Activated CD4-positive, alpha-beta memory T cell treated with anti-CD3 and anti-CD28 coated beads for 36 hours (primary cell): Measurements from ENCODE around the gene PPP2R2D. TPM values are rescaled to one million over a fixed set of nuclear protein-coding genes. Genes with fewer than 3 reads are reported as not detected.
"Not testable (repeated sequence)": the region's sequence is repeated elsewhere in the genome, so short reads cannot be mapped to it uniquely, and the experiment has no call there.

ENCODE experiments used
- CTCF ChIA-PET: fragments of 350-600 bp; sonication (Branson Sonifier 250); formaldehyde crosslinking; loops from one replicate; lab custom pipeline; 2021; ENCODE audit warnings: antibody characterized with exemption, inconsistent platforms; lab: Charles Lee
- POLR2A ChIA-PET: fragments of 350-600 bp; sonication (Branson Sonifier 250); formaldehyde crosslinking; loops from one replicate; lab custom pipeline; 2021; ENCODE audit warnings: antibody characterized with exemption; lab: Charles Lee
- DNase-seq: peaks from one replicate; pipeline ENCODE4 v3.0.0-alpha.2; 2020
- H3K27ac Mint-ChIP-seq: one replicate; pipeline ENCODE4 v1.8.0; 2021; ENCODE audit warnings: mixed read lengths
- H3K27me3 Mint-ChIP-seq: one replicate; pipeline ENCODE4 v1.8.0; 2021; ENCODE audit warnings: mixed read lengths
- H3K36me3 Mint-ChIP-seq: one replicate; pipeline ENCODE4 v1.8.0; 2021; ENCODE audit warnings: mixed read lengths
- H3K4me1 Mint-ChIP-seq: one replicate; pipeline ENCODE4 v1.8.0; 2021; ENCODE audit warnings: low read depth, mixed read lengths
- H3K4me3 Mint-ChIP-seq: one replicate; pipeline ENCODE4 v1.8.0; 2021; ENCODE audit warnings: mild to moderate bottlenecking, mixed read lengths
- H3K9me3 Mint-ChIP-seq: one replicate; pipeline ENCODE4 v1.8.0; 2021; ENCODE audit warnings: mixed read lengths
- intact Hi-C: fragments of 100-400 bp; cut with micrococcal nuclease; formaldehyde crosslinking; loops from one replicate; pipeline ENCODE4 v1.15.1; 2023
- total RNA-seq, 2 experiments: library from RNA; stranded (reverse); gene quantifications; one replicate each; pipeline ENCODE4 v1.2.3, GENCODE V29; 2021

Gene PPP2R2D
- total RNA-seq, 2 experiments from 2014 or later, result 31.9 to 32.3 TPM

- POLR2A ChIA-PET, DNase-seq, intact Hi-C loops, H3K4me3 Mint-ChIP-seq, H3K36me3 Mint-ChIP-seq, H3K9me3 Mint-ChIP-seq, H3K4me1 Mint-ChIP-seq, H3K27me3 Mint-ChIP-seq, H3K27ac Mint-ChIP-seq: not testable (repeated sequence)
- CTCF ChIA-PET, result interaction anchor here (0.5 to 1.3 kb wide), 2 partner anchors 21 to 139 kb away, joined by 3 to 8 read pairs; no protein-coding TSS in a partner anchor
These were observed 17.0 kb upstream of the PPP2R2D start for GRCh38 chr10:131883621-131884393.

- peak overlapping the region; percentile 29 for H3K27ac Mint-ChIP-seq
- H3K4me1 Mint-ChIP-seq, result peaks cover 3% of the 10 kb centered on the region
These were observed 15.2 kb upstream of the PPP2R2D start for GRCh38 chr10:131885391-131886165.

GRCh38 chr10:131886237-131886636 lies 14.6 kb upstream of the PPP2R2D start:
- intact Hi-C loops, result no loop called here
- Mint-ChIP-seq H3K9me3 (no peaks in the 10 kb centered on the region), H3K4me1 (peaks cover 3% of the 10 kb centered on the region), H3K27me3 (peaks cover 2% of the 10 kb centered on the region), H3K36me3 (no peaks in the 10 kb centered on the region), H3K27ac (no peak overlapping the region), H3K4me3 (no peak overlapping the region)
- ChIA-PET CTCF (interaction anchor here (0.7 to 5.4 kb wide), 30 partner anchors 9 to 259 kb away, joined by 3 to 124 read pairs (median 5); partner anchors contain the start of gene PPP2R2D), POLR2A (interaction anchor here (0.9 to 1.3 kb wide), 3 partner anchors 16 to 137 kb away, joined by 3 to 4 read pairs (median 3); partner anchors contain the start of gene BNIP3)
- DNase-seq, result no peak

More at GRCh38 chr10:131885391-131886165, 15.2 kb upstream of the PPP2R2D start:
- CTCF ChIA-PET, result interaction anchor here (0.6 to 5.4 kb wide), 33 partner anchors 9 to 260 kb away, joined by 3 to 124 read pairs (median 4); partner anchors contain the start of genes BNIP3 and PPP2R2D
- POLR2A ChIA-PET, result interaction anchor here (0.9 to 1.3 kb wide), 3 partner anchors 16 to 137 kb away, joined by 3 to 4 read pairs (median 3); partner anchors contain the start of gene BNIP3
- Mint-ChIP-seq H3K36me3 (no peaks in the 10 kb centered on the region), H3K4me3 (no peak overlapping the region), H3K9me3 (no peaks in the 10 kb centered on the region), H3K27me3 (peaks cover 2% of the 10 kb centered on the region)
- DNase-seq, result peak; percentile 86
- intact Hi-C loops, result loop anchor here (1.0 kb wide), 3 partner anchors 58 to 257 kb away; no protein-coding TSS in a partner anchor

DNA sequence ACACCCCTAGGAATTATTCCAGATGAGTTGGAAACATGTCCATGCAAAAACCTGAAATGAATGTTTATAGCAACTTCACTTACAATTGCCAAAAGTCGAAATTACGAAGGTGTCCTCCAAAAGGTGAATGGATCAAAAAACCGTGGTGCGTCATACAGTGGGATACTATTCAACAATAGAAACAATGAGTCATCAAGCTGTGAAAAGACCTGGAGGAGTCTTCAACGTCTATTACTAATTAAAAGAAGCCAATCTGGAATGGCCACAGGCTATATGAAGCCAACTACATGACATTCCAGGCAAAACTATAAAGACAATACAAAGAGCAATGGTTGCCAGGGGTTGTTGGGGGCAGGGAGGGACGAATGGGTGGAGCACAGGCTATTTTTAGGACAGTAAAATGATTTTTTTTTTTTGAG lies 12.6 kb upstream of the PPP2R2D start:
- Mint-ChIP-seq H3K9me3 (no peaks in the 10 kb centered on the region), H3K36me3 (no peaks in the 10 kb centered on the region), H3K27ac (no peak overlapping the region), H3K4me1 (peaks cover 3% of the 10 kb centered on the region), H3K4me3 (no peak overlapping the region), H3K27me3 (peaks cover 2% of the 10 kb centered on the region)
- DNase-seq, result no peak
- POLR2A ChIA-PET, result no interaction called here
- CTCF ChIA-PET, result interaction anchor here (0.6 to 5.4 kb wide), 2 partner anchors 116 to 135 kb away, joined by 3 to 124 read pairs; no protein-coding TSS in a partner anchor
- intact Hi-C loops, result no loop called here

DNA sequence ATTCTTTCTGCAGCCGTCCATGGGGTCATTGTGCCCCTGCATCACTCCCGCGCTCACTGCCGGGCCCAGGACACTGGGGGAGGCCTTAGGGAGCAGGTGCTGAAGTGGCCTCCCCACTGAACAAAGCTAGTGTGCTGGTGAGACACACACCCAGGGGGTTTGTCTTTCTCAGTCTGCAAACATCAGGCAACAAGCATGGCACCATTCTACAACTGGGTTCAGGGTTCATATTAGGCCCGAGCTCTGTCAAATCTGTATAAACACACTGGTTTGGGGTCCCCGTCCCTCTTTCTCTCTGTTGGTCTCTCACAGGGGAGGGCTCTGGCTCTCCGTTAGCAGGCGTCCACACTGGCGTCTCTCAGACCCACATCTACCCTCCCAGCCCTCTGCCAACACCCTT lies 11.1 kb upstream of the PPP2R2D start:
- DNase-seq, result no peak
- CTCF ChIA-PET, result interaction anchor here (0.6 to 5.4 kb wide), 3 partner anchors 18 to 133 kb away, joined by 3 to 124 read pairs (median 3); no protein-coding TSS in a partner anchor
- H3K4me1 Mint-ChIP-seq, result peaks cover 3% of the 10 kb centered on the region
- no peaks in the 10 kb centered on the region for H3K36me3 Mint-ChIP-seq
- H3K9me3 Mint-ChIP-seq, result no peaks in the 10 kb centered on the region
- H3K4me3 Mint-ChIP-seq, result no peak overlapping the region
- peaks cover 2% of the 10 kb centered on the region for H3K27me3 Mint-ChIP-seq
- intact Hi-C loops, result no loop called here
- H3K27ac Mint-ChIP-seq, result no peak overlapping the region
- POLR2A ChIA-PET, result no interaction called here

- CTCF ChIA-PET, result interaction anchor here (0.6 to 5.4 kb wide), 3 partner anchors 17 to 803 kb away, joined by 3 to 124 read pairs (median 4); no protein-coding TSS in a partner anchor
- intact Hi-C loops, result no loop called here
- Mint-ChIP-seq H3K27ac (no peak overlapping the region), H3K4me3 (no peak overlapping the region), H3K27me3 (peaks cover under 1% of the 10 kb centered on the region), H3K4me1 (peaks cover under 1% of the 10 kb centered on the region), H3K9me3 (no peaks in the 10 kb centered on the region), H3K36me3 (no peaks in the 10 kb centered on the region)
- POLR2A ChIA-PET, result no interaction called here
- DNase-seq, result no peak
These were observed 10.3 kb upstream of the PPP2R2D start for GRCh38 chr10:131890276-131891195.

- DNase-seq, result no peak
- no peaks in the 10 kb centered on the region for H3K27me3 Mint-ChIP-seq
- no peak overlapping the region for H3K27ac Mint-ChIP-seq
- CTCF ChIA-PET, result interaction anchor here (0.6 to 1.3 kb wide), 2 partner anchors 132 to 803 kb away, joined by 4 to 5 read pairs; no protein-coding TSS in a partner anchor
- peaks cover 5% of the 10 kb centered on the region for H3K4me1 Mint-ChIP-seq
- no peaks in the 10 kb centered on the region for H3K9me3 Mint-ChIP-seq
- POLR2A ChIA-PET, result no interaction called here
- no peak overlapping the region for H3K4me3 Mint-ChIP-seq
- H3K36me3 Mint-ChIP-seq, result no peaks in the 10 kb centered on the region
- intact Hi-C loops, result no loop called here
These were observed 9.4 kb upstream of the PPP2R2D start for GRCh38 chr10:131891196-131891928.

GRCh38 chr10:131891929-131892805 lies 8.6 kb upstream of the PPP2R2D start:
- ChIA-PET POLR2A (no interaction called here), CTCF (interaction anchor here (1.3 kb wide), 1 partner anchor 131 kb away, joined by 5 read pairs; no protein-coding TSS in a partner anchor)

DNA sequence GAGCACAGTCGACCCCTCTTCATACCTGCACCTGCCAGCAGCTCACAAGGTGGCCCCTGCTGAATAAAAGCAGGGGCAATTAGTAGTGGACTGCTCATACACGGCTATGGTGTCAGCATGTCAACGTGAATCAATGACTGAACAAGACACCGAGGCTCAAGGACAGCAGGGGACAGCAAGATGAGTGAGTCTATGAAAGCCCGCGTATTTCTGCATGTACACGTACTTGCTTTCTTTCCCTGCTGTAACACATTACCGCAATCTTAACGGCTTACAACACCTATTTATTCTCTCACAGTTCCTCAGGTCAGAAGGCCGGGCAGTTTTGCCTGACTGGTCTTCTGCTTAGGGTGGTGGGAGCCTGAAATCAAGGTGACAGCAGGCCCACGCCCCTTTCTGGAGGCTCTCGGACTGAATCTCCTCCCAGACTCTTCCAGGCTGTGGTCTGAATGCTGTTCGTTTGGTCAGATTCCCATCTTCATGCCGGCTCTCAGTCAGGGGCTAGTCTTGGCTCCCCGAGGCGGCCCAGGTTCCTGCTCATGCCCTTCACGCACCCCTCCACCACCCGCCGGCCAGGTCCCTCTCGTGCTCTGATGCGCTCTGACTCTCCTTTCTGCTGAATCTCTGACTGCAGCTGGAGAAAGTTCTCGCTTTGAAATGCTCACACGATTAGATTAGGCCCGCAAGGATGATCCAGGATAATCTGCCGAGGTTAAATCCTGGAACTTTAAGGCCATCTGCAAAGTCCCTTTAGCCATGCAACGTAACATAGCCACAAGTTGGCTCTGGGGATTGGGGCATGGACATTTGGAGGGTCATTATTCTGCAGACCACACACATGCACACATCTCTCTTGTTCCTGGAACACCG lies 7.8 kb upstream of the PPP2R2D start:
- ChIA-PET POLR2A (no interaction called here), CTCF (no interaction called here)
- no peak overlapping the region for H3K27ac Mint-ChIP-seq
- H3K4me3 Mint-ChIP-seq, result no peak overlapping the region
- DNase-seq, result no peak
- H3K9me3 Mint-ChIP-seq, result no peaks in the 10 kb centered on the region
- peaks cover 11% of the 10 kb centered on the region for H3K4me1 Mint-ChIP-seq
- intact Hi-C loops, result no loop called here
- H3K36me3 Mint-ChIP-seq, result no peaks in the 10 kb centered on the region
- no peaks in the 10 kb centered on the region for H3K27me3 Mint-ChIP-seq

More at GRCh38 chr10:131891929-131892805, 8.6 kb upstream of the PPP2R2D start:
- Mint-ChIP-seq H3K36me3 (no peaks in the 10 kb centered on the region), H3K27ac (no peak overlapping the region), H3K4me1 (peaks cover 9% of the 10 kb centered on the region), H3K27me3 (no peaks in the 10 kb centered on the region), H3K4me3 (no peak overlapping the region), H3K9me3 (no peaks in the 10 kb centered on the region)
- no peak for DNase-seq
- intact Hi-C loops, result no loop called here
